Endothelial cell (in vitro differentiated cells): ENCODE data around the gene BPTF. TPM values are rescaled to one million over a fixed set of nuclear protein-coding genes. Genes with fewer than 3 reads are reported as not detected.
"Not testable (repeated sequence)": the region's sequence is repeated elsewhere in the genome, so short reads cannot be mapped to it uniquely, and the experiment has no call there.

Source experiments
- DNase-seq: peaks from one replicate; pipeline ENCODE4 v3.0.0; 2021; ENCODE audit warnings: low spot score
- H3K27ac Mint-ChIP-seq: one replicate; pipeline ENCODE4 v1.8.0; 2021; ENCODE audit warnings: mixed read lengths, inconsistent platforms; ENCODE audit not compliant: unreplicated experiment
- H3K27me3 Mint-ChIP-seq: one replicate; pipeline ENCODE4 v1.8.0; 2021; ENCODE audit warnings: mild to moderate bottlenecking, moderate library complexity, mixed read lengths, inconsistent platforms; ENCODE audit not compliant: unreplicated experiment
- H3K36me3 Mint-ChIP-seq: one replicate; pipeline ENCODE4 v1.8.0; 2021; ENCODE audit warnings: mild to moderate bottlenecking, low read depth, mixed read lengths, inconsistent platforms; ENCODE audit not compliant: unreplicated experiment
- H3K4me1 Mint-ChIP-seq: one replicate; pipeline ENCODE4 v1.8.0; 2021; ENCODE audit warnings: mild to moderate bottlenecking, mixed read lengths, inconsistent platforms; ENCODE audit not compliant: unreplicated experiment
- H3K4me3 Mint-ChIP-seq: one replicate; pipeline ENCODE4 v1.8.0; 2021; ENCODE audit warnings: mild to moderate bottlenecking, mixed read lengths, inconsistent platforms; ENCODE audit not compliant: unreplicated experiment
- H3K9me3 Mint-ChIP-seq: one replicate; pipeline ENCODE4 v1.8.0; 2021; ENCODE audit warnings: mixed read lengths, inconsistent platforms; ENCODE audit not compliant: unreplicated experiment
- total RNA-seq: library from RNA; stranded (reverse); fragmentation: NEBNext Ultra II Directional; extraction: Animal tissue kit (Norgen Biotek cat#: 25700); gene quantifications from one replicate; pipeline ENCODE4 v1.2.1, GENCODE V29; 2021; ENCODE audit not compliant: unreplicated experiment
- TF ChIP-seq, protein P1 (sequence below): fragments of 200-600 bp; sonication (generic); IDR thresholded peaks from one replicate; pipeline ENCODE4 v1.5.0; 2021; ENCODE audit warnings: antibody characterized with exemption; ENCODE audit not compliant: unreplicated experiment

Gene BPTF
- total RNA-seq, 1 donor from 2014 or later = 115 TPM

DNA sequence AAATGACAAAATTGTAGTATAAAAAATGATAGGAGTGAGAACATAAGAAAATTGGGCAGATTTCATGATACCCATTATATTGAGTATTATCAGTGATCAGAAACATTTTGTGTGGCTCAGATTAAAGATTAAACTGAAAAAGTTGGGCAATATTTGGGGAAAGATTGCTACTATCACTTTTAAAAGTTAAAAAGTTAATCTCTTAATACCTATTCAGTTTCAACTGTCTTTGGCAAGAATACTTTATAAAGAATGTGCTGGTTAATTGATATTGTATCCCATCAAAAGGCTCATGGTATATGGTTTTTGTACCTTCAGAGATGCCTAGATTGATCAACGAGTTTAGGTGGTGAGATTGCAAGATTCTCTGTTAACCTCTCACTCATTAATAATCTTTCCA is 55.8 kb downstream of the BPTF start:
- Mint-ChIP-seq H3K36me3 (peaks cover 18% of the 10 kb centered on the region), H3K9me3 (no peaks in the 10 kb centered on the region)

DNA sequence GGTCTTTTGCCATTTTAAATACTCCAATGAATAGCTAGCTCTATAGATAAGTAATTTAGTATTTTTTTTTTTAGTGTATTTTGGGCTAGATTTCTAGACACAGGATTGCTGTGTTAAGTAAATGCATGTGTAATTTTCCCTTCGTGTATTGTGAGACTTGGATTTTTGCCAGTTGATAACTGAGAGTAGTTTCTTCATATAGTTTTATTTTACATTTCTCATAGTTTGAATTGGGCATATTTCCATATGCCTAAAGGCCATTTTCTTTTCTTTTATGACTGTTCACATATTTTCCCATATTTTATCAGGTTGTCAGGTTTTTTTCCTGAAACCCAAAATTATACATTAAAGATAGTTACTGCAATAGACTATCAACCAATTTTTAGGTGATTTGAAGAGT is 59.4 kb downstream of the BPTF start:
- Mint-ChIP-seq H3K4me3 (no peak overlapping the region), H3K4me1 (no peaks in the 10 kb centered on the region), H3K27me3 (no peaks in the 10 kb centered on the region), H3K9me3 (no peaks in the 10 kb centered on the region), H3K36me3 (peaks cover 5% of the 10 kb centered on the region), H3K27ac (no peak overlapping the region)
- DNase-seq = no peak
- TF ChIP-seq, protein P1, sequence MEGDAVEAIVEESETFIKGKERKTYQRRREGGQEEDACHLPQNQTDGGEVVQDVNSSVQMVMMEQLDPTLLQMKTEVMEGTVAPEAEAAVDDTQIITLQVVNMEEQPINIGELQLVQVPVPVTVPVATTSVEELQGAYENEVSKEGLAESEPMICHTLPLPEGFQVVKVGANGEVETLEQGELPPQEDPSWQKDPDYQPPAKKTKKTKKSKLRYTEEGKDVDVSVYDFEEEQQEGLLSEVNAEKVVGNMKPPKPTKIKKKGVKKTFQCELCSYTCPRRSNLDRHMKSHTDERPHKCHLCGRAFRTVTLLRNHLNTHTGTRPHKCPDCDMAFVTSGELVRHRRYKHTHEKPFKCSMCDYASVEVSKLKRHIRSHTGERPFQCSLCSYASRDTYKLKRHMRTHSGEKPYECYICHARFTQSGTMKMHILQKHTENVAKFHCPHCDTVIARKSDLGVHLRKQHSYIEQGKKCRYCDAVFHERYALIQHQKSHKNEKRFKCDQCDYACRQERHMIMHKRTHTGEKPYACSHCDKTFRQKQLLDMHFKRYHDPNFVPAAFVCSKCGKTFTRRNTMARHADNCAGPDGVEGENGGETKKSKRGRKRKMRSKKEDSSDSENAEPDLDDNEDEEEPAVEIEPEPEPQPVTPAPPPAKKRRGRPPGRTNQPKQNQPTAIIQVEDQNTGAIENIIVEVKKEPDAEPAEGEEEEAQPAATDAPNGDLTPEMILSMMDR = no peak

More for the DNA sequence above, 55.8 kb downstream of the BPTF start:
- no peaks in the 10 kb centered on the region for H3K27me3 Mint-ChIP-seq
- TF ChIP-seq, protein P1 = no peak
- no peak overlapping the region for H3K27ac Mint-ChIP-seq
- H3K4me1 Mint-ChIP-seq = no peaks in the 10 kb centered on the region
- H3K4me3 Mint-ChIP-seq = no peak overlapping the region
- no peak for DNase-seq

DNA sequence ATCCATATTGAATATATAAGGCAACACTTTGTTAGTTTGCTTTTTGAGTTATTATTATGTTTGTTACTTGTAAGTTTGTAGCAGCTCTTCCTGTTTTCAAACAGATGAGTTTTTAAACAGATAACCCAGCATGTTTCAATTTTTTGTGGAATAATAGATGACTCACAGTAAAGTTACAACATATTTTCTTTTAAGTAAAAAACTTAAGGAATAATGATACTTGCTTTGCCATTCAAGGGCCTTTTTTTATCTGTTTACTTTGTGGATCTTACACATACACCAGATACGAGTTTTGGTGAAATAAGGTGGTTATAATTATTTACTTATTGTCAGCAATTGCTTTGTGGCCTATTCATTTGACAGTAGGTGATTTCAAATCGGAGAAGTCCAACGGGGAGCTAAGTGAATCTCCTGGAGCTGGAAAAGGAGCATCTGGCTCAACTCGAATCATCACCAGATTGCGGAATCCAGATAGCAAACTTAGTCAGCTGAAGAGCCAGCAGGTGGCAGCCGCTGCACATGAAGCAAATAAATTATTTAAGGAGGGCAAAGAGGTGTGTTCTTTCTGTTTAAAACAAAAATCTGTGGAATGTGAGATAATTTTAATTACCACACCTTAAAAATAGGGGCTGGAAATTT is 66.3 kb downstream of the BPTF start:
- H3K36me3 Mint-ChIP-seq = peaks cover 21% of the 10 kb centered on the region
- TF ChIP-seq, protein P1 = no peak
- no peak overlapping the region for H3K27ac Mint-ChIP-seq
- H3K4me1 Mint-ChIP-seq = no peaks in the 10 kb centered on the region
- no peaks in the 10 kb centered on the region for H3K9me3 Mint-ChIP-seq
- DNase-seq = no peak
- no peak overlapping the region for H3K4me3 Mint-ChIP-seq
- no peaks in the 10 kb centered on the region for H3K27me3 Mint-ChIP-seq

DNA sequence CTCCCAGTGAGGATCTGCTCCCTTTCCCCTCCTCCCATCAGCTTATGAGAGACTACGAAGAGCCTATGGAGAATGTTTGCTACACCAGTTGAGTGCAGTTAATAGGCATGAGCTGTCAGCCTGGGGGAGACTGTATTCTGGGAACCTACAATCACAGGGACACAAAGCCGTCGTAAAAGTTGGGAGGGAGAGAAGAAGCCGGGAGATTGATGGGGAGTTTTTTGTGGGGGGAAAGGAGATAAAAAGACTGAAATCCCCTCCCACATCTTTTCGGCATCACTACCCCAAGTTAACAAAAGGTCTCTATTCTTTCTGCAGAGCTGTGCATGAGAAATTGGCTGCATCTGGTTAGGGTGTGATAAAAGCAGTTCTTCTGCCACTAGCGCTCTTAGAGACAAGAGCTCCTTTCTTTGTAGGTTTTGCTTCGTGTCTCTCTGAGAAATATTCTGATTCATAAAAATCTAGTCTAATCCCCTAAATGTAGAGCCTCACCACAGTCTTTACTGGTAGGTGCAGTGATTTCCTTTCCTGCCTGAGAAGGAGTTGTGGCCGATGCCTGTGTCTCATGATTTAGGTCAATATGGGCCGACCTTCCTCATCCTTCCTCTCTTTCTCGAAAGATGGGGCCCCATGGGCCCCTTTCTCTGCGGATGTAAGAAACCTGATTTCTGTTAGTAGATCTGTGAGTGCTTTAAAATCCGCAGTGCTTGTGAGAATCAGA is 77.4 kb downstream of the BPTF start:
- Mint-ChIP-seq H3K27me3 (no peaks in the 10 kb centered on the region), H3K4me1 (peaks cover 2% of the 10 kb centered on the region), H3K4me3 (no peak overlapping the region), H3K9me3 (no peaks in the 10 kb centered on the region), H3K27ac (peak overlapping the region; percentile 71), H3K36me3 (peaks cover 18% of the 10 kb centered on the region)
- TF ChIP-seq, protein P1 = no peak
- no peak for DNase-seq

DNA sequence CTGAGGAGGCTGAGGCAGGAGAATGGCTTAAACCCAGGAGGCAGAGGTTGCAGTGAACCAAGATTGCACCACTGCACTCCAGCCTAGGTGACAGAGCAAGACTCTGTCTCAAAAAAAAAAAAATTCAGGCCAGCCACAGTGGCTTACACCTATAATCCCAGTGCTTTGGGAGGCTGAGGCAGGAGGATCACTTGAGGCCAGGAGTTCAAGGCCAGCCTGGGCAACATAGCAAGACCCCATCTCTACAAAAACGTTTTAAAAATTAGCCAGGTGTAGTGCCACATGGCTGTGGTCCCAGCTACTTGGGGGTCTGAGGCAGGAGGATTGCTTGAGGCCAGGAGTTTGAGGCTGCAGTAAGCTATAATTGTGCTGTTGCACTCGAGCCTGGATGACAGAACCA is 80.0 kb downstream of the BPTF start:
- H3K9me3 Mint-ChIP-seq, H3K4me3 Mint-ChIP-seq, H3K27me3 Mint-ChIP-seq, H3K27ac Mint-ChIP-seq, DNase-seq, H3K4me1 Mint-ChIP-seq: not testable (repeated sequence)
- H3K36me3 Mint-ChIP-seq = peaks cover 23% of the 10 kb centered on the region

DNA sequence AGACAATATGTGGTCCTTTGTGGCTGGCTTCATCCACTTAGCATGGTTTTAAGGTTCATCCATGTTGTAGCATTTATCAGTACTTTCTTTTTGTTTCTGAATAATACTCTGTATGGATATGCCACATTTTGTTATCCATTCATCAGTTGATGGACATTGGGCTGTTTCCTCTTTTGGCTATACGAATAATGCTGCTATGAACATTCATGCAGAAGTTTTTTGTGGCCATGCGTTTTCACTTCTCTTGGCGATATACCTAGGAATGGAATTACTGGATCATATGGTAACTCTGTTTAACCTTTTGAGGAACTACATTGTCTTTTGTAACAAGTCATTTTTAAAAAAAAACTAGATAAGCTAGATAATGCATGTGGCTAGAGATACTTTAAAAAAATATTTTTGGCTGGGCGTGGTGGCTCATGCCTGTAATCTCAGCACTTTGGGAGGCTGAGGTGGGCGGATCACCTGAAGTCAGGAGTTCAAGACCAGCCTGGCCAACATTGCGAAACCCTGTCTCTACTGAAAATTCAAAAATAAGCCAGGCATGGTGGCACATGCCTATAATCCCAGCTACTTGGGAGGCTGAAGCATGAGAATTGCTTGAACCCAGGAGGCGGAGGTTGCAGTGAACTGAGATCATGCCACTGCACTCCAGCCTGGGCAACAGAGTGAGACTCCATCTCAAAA is 85.0 kb downstream of the BPTF start:
- H3K36me3 Mint-ChIP-seq = peaks cover 40% of the 10 kb centered on the region
- not testable (repeated sequence) for H3K4me3 Mint-ChIP-seq, DNase-seq, H3K27ac Mint-ChIP-seq, H3K27me3 Mint-ChIP-seq, H3K4me1 Mint-ChIP-seq, H3K9me3 Mint-ChIP-seq
